HL-60 (cell line): Measurements from ENCODE around the gene LGALS4.
"Not testable (repeated sequence)": the region's sequence is repeated elsewhere in the genome, so short reads cannot be mapped to it uniquely, and the experiment has no call there.

Experiments
- DNase-seq, 2 experiments: peaks; one replicate each; pipeline ENCODE4 v3.0.0-alpha.2; 2010 to 2020; ENCODE audit warnings: low read depth in 1 of 2, low spot score in 1 of 2
- H3K27ac ChIP-seq: fragments of 250-450 bp; sonication (Bioruptor Pico); replicated peaks from 2 replicates; pipeline ENCODE4 v1.5.1; 2020; ENCODE audit warnings: mild to moderate bottlenecking, moderate library complexity
- H3K27me3 ChIP-seq: fragments of 250-450 bp; sonication (Bioruptor Pico); 2 replicates; pipeline ENCODE4 v1.5.1; 2021; ENCODE audit warnings: mild to moderate bottlenecking, moderate library complexity; ENCODE audit not compliant: insufficient read depth, poor library complexity, severe bottlenecking
- H3K4me3 ChIP-seq: replicated peaks from 2 replicates; pipeline ENCODE4 v1.5.1; 2011; ENCODE audit warnings: mild to moderate bottlenecking, control low read depth, low read length; ENCODE audit not compliant: insufficient read depth
- GABPA ChIP-seq: IDR thresholded peaks from 2 replicates; pipeline ENCODE4 v1.6.1; 2012; ENCODE audit warnings: low read depth
- POLR2AphosphoS5 ChIP-seq: IDR thresholded peaks from 2 replicates; pipeline ENCODE4 v1.6.1; 2012; ENCODE audit warnings: low read depth
- SPI1 ChIP-seq: IDR thresholded peaks from 2 replicates; pipeline ENCODE4 v1.6.1; 2012; ENCODE audit warnings: low read depth, mild to moderate bottlenecking, borderline replicate concordance
- TF ChIP-seq, protein P1 (sequence below): IDR thresholded peaks from one replicate; pipeline ENCODE4 v1.5.1; 2011; ENCODE audit warnings: low read length, control low read depth, inconsistent platforms; ENCODE audit not compliant: insufficient read depth
- TF ChIP-seq, protein P2 (sequence below): IDR thresholded peaks from 2 replicates; pipeline ENCODE4 v1.6.1; 2012; ENCODE audit warnings: low read depth; ENCODE audit not compliant: insufficient replicate concordance

Gene LGALS4

DNA sequence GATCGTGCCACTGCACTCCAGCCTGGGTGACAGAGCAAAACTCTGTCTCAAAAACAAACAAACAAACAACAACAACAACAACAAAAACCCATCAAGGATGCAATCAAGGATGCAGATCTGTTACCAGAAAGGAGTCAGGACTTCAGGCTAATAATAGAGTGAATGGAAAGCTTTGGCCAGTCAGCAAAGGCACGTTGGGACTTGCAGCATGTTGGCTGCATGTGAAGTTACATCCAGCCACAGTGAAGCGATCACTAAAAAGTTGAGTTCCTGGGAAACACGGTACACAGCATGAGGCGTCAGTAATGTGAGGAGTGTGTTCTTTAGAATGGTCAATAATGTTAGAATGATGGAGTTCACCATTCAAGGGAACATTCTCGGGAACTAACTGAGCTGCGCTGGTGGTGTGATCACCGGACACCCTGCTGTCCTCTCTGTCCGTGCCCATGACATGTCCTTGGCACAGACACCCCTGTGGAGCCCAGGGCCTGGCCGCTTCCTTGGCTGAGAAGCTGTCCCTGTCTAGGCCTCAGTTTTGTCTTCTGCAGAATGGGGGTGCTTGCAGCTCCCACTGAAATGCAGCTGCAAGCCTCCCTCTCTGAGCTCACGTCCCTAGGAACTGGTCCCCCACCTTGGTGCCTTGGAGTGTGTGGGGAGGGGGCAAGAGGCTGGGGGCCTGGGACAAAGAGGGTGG, 26.0 kb downstream of the LGALS4 start:
- TF ChIP-seq GABPA (no peak), POLR2AphosphoS5 (no peak)
- no peak for DNase-seq
- H3K4me3 ChIP-seq = no peak overlapping the region
- H3K27me3 ChIP-seq = no peaks in the 10 kb centered on the region
- no peak overlapping the region for H3K27ac ChIP-seq

DNA sequence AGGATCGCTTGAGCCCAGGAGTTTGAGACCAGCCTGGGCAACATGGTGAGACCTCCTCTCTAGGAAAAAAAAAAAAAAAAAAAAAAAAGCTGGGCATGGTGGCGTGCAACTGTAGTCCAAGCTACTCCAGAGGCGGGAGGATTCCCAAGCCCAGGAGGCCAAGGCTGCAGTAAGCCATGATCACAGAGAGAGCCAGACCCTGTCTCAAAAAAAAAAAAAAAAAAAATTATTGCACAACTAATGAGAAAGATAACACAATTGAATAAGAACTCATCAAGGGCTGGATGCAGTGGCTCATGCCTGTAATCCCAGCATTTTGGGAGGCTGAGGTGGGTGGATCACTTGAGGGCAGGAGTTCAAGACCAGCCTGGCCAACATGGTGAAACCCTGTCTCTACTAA, 26.7 kb downstream of the LGALS4 start:
- DNase-seq, H3K4me3 ChIP-seq, H3K27me3 ChIP-seq, H3K27ac ChIP-seq: not testable (repeated sequence)

DNA sequence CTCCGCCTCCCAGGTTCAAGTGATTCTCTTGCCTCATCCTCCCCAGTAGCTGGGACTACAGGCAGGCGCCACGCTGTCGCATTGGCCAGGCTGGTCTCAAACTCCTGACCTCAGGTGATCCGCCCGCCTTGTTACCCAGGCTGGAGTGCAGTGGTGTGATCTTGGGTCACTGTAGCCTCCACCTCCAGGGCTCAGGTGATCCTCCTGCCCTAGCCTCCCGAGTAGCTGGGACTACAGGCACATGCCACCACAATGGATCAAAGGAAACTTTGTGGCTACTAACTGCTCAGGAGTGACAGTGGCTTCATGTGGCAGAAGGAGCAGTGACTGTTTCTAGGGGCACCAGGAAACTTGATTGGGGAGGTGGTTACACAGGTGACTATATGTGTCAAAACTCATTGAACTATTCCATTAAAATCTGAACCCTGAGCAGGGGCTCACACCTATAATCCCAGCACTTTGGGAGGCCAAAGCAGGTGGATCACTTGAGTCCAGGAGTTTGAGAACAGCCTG, 27.5 kb downstream of the LGALS4 start:
- H3K27ac ChIP-seq = no peak overlapping the region
- H3K27me3 ChIP-seq = no peaks in the 10 kb centered on the region
- DNase-seq = no peak
- H3K4me3 ChIP-seq = no peak overlapping the region
- no peak for TF ChIP-seq SPI1
- TF ChIP-seq, protein P1, sequence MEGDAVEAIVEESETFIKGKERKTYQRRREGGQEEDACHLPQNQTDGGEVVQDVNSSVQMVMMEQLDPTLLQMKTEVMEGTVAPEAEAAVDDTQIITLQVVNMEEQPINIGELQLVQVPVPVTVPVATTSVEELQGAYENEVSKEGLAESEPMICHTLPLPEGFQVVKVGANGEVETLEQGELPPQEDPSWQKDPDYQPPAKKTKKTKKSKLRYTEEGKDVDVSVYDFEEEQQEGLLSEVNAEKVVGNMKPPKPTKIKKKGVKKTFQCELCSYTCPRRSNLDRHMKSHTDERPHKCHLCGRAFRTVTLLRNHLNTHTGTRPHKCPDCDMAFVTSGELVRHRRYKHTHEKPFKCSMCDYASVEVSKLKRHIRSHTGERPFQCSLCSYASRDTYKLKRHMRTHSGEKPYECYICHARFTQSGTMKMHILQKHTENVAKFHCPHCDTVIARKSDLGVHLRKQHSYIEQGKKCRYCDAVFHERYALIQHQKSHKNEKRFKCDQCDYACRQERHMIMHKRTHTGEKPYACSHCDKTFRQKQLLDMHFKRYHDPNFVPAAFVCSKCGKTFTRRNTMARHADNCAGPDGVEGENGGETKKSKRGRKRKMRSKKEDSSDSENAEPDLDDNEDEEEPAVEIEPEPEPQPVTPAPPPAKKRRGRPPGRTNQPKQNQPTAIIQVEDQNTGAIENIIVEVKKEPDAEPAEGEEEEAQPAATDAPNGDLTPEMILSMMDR = no peak
- TF ChIP-seq, protein P2, sequence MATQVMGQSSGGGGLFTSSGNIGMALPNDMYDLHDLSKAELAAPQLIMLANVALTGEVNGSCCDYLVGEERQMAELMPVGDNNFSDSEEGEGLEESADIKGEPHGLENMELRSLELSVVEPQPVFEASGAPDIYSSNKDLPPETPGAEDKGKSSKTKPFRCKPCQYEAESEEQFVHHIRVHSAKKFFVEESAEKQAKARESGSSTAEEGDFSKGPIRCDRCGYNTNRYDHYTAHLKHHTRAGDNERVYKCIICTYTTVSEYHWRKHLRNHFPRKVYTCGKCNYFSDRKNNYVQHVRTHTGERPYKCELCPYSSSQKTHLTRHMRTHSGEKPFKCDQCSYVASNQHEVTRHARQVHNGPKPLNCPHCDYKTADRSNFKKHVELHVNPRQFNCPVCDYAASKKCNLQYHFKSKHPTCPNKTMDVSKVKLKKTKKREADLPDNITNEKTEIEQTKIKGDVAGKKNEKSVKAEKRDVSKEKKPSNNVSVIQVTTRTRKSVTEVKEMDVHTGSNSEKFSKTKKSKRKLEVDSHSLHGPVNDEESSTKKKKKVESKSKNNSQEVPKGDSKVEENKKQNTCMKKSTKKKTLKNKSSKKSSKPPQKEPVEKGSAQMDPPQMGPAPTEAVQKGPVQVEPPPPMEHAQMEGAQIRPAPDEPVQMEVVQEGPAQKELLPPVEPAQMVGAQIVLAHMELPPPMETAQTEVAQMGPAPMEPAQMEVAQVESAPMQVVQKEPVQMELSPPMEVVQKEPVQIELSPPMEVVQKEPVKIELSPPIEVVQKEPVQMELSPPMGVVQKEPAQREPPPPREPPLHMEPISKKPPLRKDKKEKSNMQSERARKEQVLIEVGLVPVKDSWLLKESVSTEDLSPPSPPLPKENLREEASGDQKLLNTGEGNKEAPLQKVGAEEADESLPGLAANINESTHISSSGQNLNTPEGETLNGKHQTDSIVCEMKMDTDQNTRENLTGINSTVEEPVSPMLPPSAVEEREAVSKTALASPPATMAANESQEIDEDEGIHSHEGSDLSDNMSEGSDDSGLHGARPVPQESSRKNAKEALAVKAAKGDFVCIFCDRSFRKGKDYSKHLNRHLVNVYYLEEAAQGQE = no peak
- no peak for TF ChIP-seq GABPA
- TF ChIP-seq POLR2AphosphoS5 = no peak

DNA sequence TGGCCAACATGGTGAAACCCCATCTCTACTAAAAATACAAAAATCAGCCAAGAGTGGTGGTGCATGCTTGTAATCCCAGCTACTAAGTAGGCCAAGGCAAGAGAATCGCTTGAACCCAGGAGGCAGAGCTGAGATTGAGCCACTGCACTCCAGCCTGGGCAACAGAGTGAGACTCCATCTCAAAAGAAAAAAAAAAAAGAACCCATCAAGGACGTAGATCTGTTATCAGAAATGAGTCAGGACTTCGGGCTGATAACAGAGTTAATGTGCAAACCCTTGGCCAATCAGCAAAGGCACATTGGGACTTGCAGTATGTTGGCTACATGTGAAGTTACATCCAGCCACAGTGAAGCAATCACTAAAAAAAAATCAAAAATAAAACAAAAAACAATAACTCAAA, 28.5 kb downstream of the LGALS4 start:
- TF ChIP-seq, protein P2 = no peak
- TF ChIP-seq POLR2AphosphoS5 (no peak), GABPA (no peak), SPI1 (no peak)
- TF ChIP-seq, protein P1 = no peak
- no peaks in the 10 kb centered on the region for H3K27me3 ChIP-seq
- no peak for DNase-seq

DNA sequence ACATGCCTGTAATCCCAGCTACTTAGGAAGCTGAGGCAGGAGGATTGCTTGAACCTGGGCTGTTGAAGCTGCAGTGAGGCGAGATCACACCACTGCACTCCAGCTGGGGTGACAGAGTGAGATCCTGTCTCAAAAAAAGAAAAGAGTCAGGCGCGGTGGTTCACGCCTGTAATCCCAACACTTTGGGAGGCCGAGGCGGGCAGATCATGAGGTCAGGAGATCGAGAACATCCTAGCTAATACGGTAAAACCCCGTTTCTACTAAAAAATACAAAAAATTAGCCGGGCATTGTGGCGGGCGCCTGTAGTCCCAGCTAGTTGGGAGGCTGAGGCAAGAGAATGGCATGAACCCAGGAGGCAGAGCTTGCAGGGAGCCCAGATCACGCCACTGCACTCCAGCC, 30.5 kb downstream of the LGALS4 start:
- H3K27me3 ChIP-seq, H3K27ac ChIP-seq, DNase-seq, H3K4me3 ChIP-seq: not testable (repeated sequence)

More for the DNA sequence above, 28.5 kb downstream of the LGALS4 start:
- no peak overlapping the region for H3K4me3 ChIP-seq
- no peak overlapping the region for H3K27ac ChIP-seq
